Measurements from ENCODE around the gene CC2D2B.

DNA sequence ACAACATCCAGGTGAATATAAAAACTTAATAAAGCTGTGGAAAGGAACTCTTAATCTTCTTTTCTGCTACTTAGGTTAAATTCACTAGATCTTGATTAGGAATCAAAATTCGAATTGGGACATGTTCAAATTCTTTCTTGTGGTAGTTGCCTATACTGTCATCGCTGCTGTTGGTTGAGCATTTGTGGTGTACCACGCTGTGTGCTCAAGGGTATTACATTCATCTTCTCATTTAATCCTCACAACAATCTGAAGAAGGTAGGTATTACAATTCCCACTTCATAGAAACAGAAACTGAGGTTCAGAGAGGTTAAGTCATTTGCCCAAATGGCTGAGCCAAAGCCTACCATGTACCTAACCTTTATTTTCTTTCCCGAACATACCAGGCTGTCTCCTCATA lies 39.9 kb upstream of the CC2D2B start:
- TF ChIP-seq, protein P1, sequence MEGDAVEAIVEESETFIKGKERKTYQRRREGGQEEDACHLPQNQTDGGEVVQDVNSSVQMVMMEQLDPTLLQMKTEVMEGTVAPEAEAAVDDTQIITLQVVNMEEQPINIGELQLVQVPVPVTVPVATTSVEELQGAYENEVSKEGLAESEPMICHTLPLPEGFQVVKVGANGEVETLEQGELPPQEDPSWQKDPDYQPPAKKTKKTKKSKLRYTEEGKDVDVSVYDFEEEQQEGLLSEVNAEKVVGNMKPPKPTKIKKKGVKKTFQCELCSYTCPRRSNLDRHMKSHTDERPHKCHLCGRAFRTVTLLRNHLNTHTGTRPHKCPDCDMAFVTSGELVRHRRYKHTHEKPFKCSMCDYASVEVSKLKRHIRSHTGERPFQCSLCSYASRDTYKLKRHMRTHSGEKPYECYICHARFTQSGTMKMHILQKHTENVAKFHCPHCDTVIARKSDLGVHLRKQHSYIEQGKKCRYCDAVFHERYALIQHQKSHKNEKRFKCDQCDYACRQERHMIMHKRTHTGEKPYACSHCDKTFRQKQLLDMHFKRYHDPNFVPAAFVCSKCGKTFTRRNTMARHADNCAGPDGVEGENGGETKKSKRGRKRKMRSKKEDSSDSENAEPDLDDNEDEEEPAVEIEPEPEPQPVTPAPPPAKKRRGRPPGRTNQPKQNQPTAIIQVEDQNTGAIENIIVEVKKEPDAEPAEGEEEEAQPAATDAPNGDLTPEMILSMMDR (conservative IDR thresholded peaks at IDR 0.05; ENCODE audit: low read length) = no peak
- no peak for TF ChIP-seq EZH2phosphoT487 (IDR thresholded peaks at IDR 0.05; ENCODE audit: borderline replicate concordance, low read depth, low read length)
